K562 (cell line): ENCODE results near the gene C4orf51. TPM values are rescaled to one million over a fixed set of nuclear protein-coding genes. Genes with fewer than 3 reads are reported as not detected.

ENCODE experiments used
- ATAC-seq: fragments of 200-7000 bp; cut with Tn5 transposase; 3 replicates; pipeline ENCODE4 v1.9.1; 2020; ENCODE audit warnings: moderate library complexity
- BruUV-seq: library from RNA; stranded (reverse); fragments of 400-500 nt; replicated peaks from 2 replicates; lab custom pipeline; 2021; lab: Mats Ljungman, UMichigan
- CTCF ChIA-PET: fragments of 300-600 bp; formaldehyde crosslinking; extraction: SDS; loops from one replicate; lab custom pipeline; 2021; ENCODE audit warnings: low intra/inter-chr PET ratio; lab: Yijun Ruan, JAX
- POLR2A ChIA-PET: fragments of 300-600, 350-650 bp; sonication (Branson Sonifier 250); formaldehyde crosslinking; extraction: SDS; loops from one replicate; lab custom pipeline; 2021; ENCODE audit warnings: antibody characterized with exemption, inconsistent platforms; lab: Yijun Ruan, JAX
- DNase-seq, 4 experiments: peaks; one replicate each; pipeline versions ENCODE4 v3.0.0 to v3.0.0-alpha.2; 2011 to 2018; ENCODE audit warnings: low spot score in 3 of 4, mixed read lengths in 3 of 4; ENCODE audit errors: extremely low read depth in 1 of 4
- FAIRE-seq: peaks from 2 replicates; lab custom pipeline; 2011; peaks lifted over from hg19 to GRCh38; lab: Jason Lieb, UNC
- H2AFZ ChIP-seq: 2 replicates; pipeline ENCODE4 v1.6.0; 2011; ENCODE audit warnings: low read depth, low read length, control low read depth, inconsistent platforms
- H3K27ac ChIP-seq: fragments of 200-600 bp; 3 replicates; pipeline ENCODE4 v1.8.0; 2011; ENCODE audit warnings: low read depth, mild to moderate bottlenecking, control low read depth, inconsistent platforms, low read length, moderate library complexity, mixed read lengths; ENCODE audit errors: extremely low read depth
- H3K27me3 ChIP-seq, 2 experiments: fragments of 300-600 bp in 1 of 2; 2 replicates in 1 of 2; 3 replicates in 1 of 2; pipeline versions ENCODE4 v1.6.0 to v1.8.0; 2011; ENCODE audit warnings: inconsistent platforms in 2 of 2, low read length in 2 of 2, mild to moderate bottlenecking in 1 of 2, mixed read lengths in 1 of 2, moderate library complexity in 1 of 2; ENCODE audit not compliant: control insufficient read depth in 2 of 2, insufficient read depth in 2 of 2
- H3K36me3 ChIP-seq: fragments of 300-600 bp; 3 replicates; pipeline ENCODE4 v1.8.0; 2011; ENCODE audit warnings: mild to moderate bottlenecking, low read length, inconsistent platforms; ENCODE audit not compliant: control insufficient read depth, insufficient read depth
- H3K4me1 ChIP-seq, 2 experiments: fragments of 200-600 bp in 1 of 2; replicated peaks in 1 of 2; 2 replicates in 1 of 2; 3 replicates in 1 of 2; pipeline versions ENCODE4 v1.5.1 to v1.8.0; 2011; ENCODE audit warnings: inconsistent platforms in 2 of 2, low read length in 2 of 2, mild to moderate bottlenecking in 1 of 2, mixed read lengths in 1 of 2, moderate library complexity in 1 of 2; ENCODE audit not compliant: control insufficient read depth in 2 of 2, insufficient read depth in 2 of 2
- H3K4me2 ChIP-seq: 2 replicates; pipeline ENCODE4 v1.6.1; 2011; ENCODE audit warnings: low read length, control low read depth, inconsistent platforms, mixed read lengths; ENCODE audit not compliant: insufficient read depth
- H3K4me3 ChIP-seq: fragments of 200-600 bp; sonication (generic), shearing (Covaris generic); 2 replicates; pipeline ENCODE4 v1.5.1; 2016; ENCODE audit warnings: control low read depth, inconsistent platforms
- H3K79me2 ChIP-seq: fragments of 200-600 bp; 3 replicates; pipeline ENCODE4 v1.8.0; 2011; ENCODE audit warnings: low read length, inconsistent platforms; ENCODE audit not compliant: control insufficient read depth, insufficient read depth
- H3K9ac ChIP-seq, 2 experiments: 2 replicates each; pipeline versions ENCODE4 v1.6.0 to v1.6.1; 2011; ENCODE audit warnings: low read depth in 2 of 2, low read length in 2 of 2, control low read depth in 1 of 2, inconsistent platforms in 1 of 2, mild to moderate bottlenecking in 1 of 2, mixed read lengths in 1 of 2; ENCODE audit not compliant: insufficient read depth in 1 of 2
- H3K9me1 ChIP-seq: one replicate; pipeline ENCODE4 v1.6.0; 2011; ENCODE audit warnings: inconsistent platforms, mild to moderate bottlenecking, low read length, moderate library complexity; ENCODE audit not compliant: control insufficient read depth, insufficient read depth
- H3K9me3 ChIP-seq: replicated peaks from 2 replicates; pipeline ENCODE4 v1.5.1; 2011; ENCODE audit warnings: low read depth, low read length, inconsistent platforms; ENCODE audit not compliant: control insufficient read depth, insufficient read depth
- H4K20me1 ChIP-seq: replicated peaks from 2 replicates; pipeline ENCODE4 v1.6.1; 2011; ENCODE audit warnings: low read length, inconsistent platforms, mixed read lengths; ENCODE audit not compliant: control insufficient read depth, insufficient read depth
- ATF3 ChIP-seq, 2 experiments: fragments of 450-650 bp in 1 of 2; sonication (generic) in 1 of 2; formaldehyde crosslinking in 1 of 2; IDR thresholded peaks in 1 of 2; conservative IDR thresholded peaks in 1 of 2; 2 replicates each; pipeline versions ENCODE4 v1.6.1 to v1.8.1; 2016 to 2023; ENCODE audit warnings: mild to moderate bottlenecking in 2 of 2, moderate library complexity in 2 of 2, inconsistent platforms in 1 of 2, missing genetic modification reagents in 1 of 2
- BRD4 ChIP-seq: fragments of 200-600 bp; sonication (generic); IDR thresholded peaks from 2 replicates; pipeline ENCODE4 v1.6.1; 2017; ENCODE audit warnings: inconsistent platforms
- COPS2 ChIP-seq: fragments of 450-650 bp; conservative IDR thresholded peaks from 2 replicates; pipeline ENCODE4 v1.6.1; 2016; ENCODE audit warnings: mild to moderate bottlenecking, moderate library complexity
- EP400 ChIP-seq: fragments of 450-650 bp; IDR thresholded peaks from 2 replicates; pipeline ENCODE4 v1.6.1; 2017; ENCODE audit warnings: antibody characterized with exemption, mild to moderate bottlenecking, moderate library complexity
- FOXK1 ChIP-seq: sonication (generic); formaldehyde crosslinking; IDR thresholded peaks from 2 replicates; pipeline ENCODE4 v1.8.0; 2022; ENCODE audit warnings: missing genetic modification reagents, mild to moderate bottlenecking, borderline replicate concordance
- KAT2B ChIP-seq: IDR thresholded peaks from one replicate; pipeline ENCODE4 v1.6.1; 2012; ENCODE audit warnings: low read depth, mild to moderate bottlenecking, control low read depth, inconsistent platforms, low read length, moderate library complexity
- L3MBTL2 ChIP-seq: fragments of 450-650 bp; IDR thresholded peaks from 2 replicates; pipeline ENCODE4 v1.6.1; 2016; ENCODE audit warnings: mild to moderate bottlenecking, moderate library complexity
- PHF20 ChIP-seq: fragments of 450-650 bp; IDR thresholded peaks from 2 replicates; pipeline ENCODE4 v1.6.1; 2018; ENCODE audit not compliant: partially characterized antibody
- ZNF384 ChIP-seq: IDR thresholded peaks from 2 replicates; pipeline ENCODE4 v1.6.1; 2012; ENCODE audit warnings: low read depth, low read length, improper control_type of control experiment
- ZNF79 ChIP-seq: fragments of 250-450 bp; sonication (Bioruptor Pico); IDR thresholded peaks from 2 replicates; pipeline ENCODE4 v1.4.0; 2020; ENCODE audit warnings: low read depth, mild to moderate bottlenecking, moderate library complexity
- whole genome bisulfite sequencing: fragments of 100-300 bp; shearing (Covaris generic); methylation state at CpG from one replicate; pipeline ENCODE4 v1.1.6; 2016; ENCODE audit warnings: low coverage, mixed read lengths; ENCODE audit not compliant: insufficient coverage; ENCODE audit errors: missing lambda C conversion rate; 5-methylcytosine and 5-hydroxymethylcytosine counted together
- in situ Hi-C: fragments of 300-500 bp; cut with MboI; formaldehyde crosslinking; loops from 4 replicates; pipeline ENCODE4 v1.15.0; 2018; ENCODE audit warnings: inconsistent platforms, mixed read lengths
- intact Hi-C: fragments of 100-400 bp; cut with micrococcal nuclease; formaldehyde crosslinking; loops from 2 replicates; pipeline ENCODE4 v1.14.2; 2022
- polyA plus RNA-seq, 8 experiments: library from polyadenylated mRNA; depleted of rRNA in 4 of 8; stranded (reverse) in 5 of 8; unstranded in 3 of 8; fragments of >200 nt; fragmentation: Nextera tagmentation in 2 of 8; fragmentation: Illumina TruSeq in 1 of 8; extraction: Ambion mirVana in 2 of 8; extraction: Trizol in 1 of 8; gene quantifications; 2 replicates each; pipeline versions ENCODE4 v1.2.1 to v1.2.3, GENCODE V29; 2011 to 2014; ENCODE audit warnings: inconsistent platforms in 1 of 8, missing spikeins in 1 of 8
- total RNA-seq, 7 experiments: library from RNA; depleted of rRNA in 6 of 7; stranded (reverse); fragments of >200 nt in 6 of 7; fragmentation: Illumina TruSeq in 2 of 7; extraction: Trizol in 2 of 7; gene quantifications; 2 replicates each; pipeline versions ENCODE4 v1.2.1 to v1.2.3, GENCODE V29; 2011 to 2021; ENCODE audit warnings: low replicate concordance in 1 of 7

The C4orf51 gene
- total and polyA plus RNA-seq, 9 of the 15 experiments (the other 6 are each of a cell fraction or from before 2014, with no cell fraction given): not detected

- no peaks in the 10 kb centered on the region for H4K20me1 ChIP-seq
- no peak overlapping the region for H2AFZ ChIP-seq
- no peaks in the 10 kb centered on the region for H3K36me3 ChIP-seq
- TF ChIP-seq EP400 (no peak), ZNF384 (no peak), BRD4 (no peak), COPS2 (no peak), L3MBTL2 (no peak), ATF3 (IDR thresholded peaks at IDR 0.05) (no peak), ATF3 (CRISPR knock-in tag; conservative IDR thresholded peaks at IDR 0.05) (no peak), KAT2B (no peak), PHF20 (no peak), ZNF79 (no peak), FOXK1 (no peak)
- no peaks in the 10 kb centered on the region for H3K79me2 ChIP-seq
- H3K27me3 ChIP-seq: peaks cover 3 to 36% of the 10 kb centered on the region in 2 experiments; a peak in 3 of 5 replicates
- no peaks in the 10 kb centered on the region for H3K9me1 ChIP-seq
- CTCF ChIA-PET: no interaction called here
- WGBS: 0% methylated on average over 1 of the region's 1 CpG
- H3K9ac ChIP-seq: no peak overlapping the region
- FAIRE-seq: no peak
- no peak overlapping the region for H3K4me2 ChIP-seq
- no peak overlapping the region for H3K27ac ChIP-seq
- no peak for ATAC-seq
- intact Hi-C loops: no loop called here
- H3K4me1 ChIP-seq: no peaks in the 10 kb centered on the region
- POLR2A ChIA-PET: no interaction called here
- in situ Hi-C loops: no loop called here
- BruUV-seq: no TSS peak
- H3K9me3 ChIP-seq: no peaks in the 10 kb centered on the region
- no peak for DNase-seq
- H3K4me3 ChIP-seq: no peak overlapping the region
These were observed 77.2 kb downstream of the C4orf51 start for GRCh38 chr4:145757188-145757587.
